Glomerular visceral epithelial cell (primary cell): ENCODE results near the gene FOXL3.

Source experiments
- DNase-seq: peaks from one replicate; pipeline ENCODE4 v3.0.0-alpha.2; 2016; ENCODE audit errors: extremely low spot score

The FOXL3 gene

DNA sequence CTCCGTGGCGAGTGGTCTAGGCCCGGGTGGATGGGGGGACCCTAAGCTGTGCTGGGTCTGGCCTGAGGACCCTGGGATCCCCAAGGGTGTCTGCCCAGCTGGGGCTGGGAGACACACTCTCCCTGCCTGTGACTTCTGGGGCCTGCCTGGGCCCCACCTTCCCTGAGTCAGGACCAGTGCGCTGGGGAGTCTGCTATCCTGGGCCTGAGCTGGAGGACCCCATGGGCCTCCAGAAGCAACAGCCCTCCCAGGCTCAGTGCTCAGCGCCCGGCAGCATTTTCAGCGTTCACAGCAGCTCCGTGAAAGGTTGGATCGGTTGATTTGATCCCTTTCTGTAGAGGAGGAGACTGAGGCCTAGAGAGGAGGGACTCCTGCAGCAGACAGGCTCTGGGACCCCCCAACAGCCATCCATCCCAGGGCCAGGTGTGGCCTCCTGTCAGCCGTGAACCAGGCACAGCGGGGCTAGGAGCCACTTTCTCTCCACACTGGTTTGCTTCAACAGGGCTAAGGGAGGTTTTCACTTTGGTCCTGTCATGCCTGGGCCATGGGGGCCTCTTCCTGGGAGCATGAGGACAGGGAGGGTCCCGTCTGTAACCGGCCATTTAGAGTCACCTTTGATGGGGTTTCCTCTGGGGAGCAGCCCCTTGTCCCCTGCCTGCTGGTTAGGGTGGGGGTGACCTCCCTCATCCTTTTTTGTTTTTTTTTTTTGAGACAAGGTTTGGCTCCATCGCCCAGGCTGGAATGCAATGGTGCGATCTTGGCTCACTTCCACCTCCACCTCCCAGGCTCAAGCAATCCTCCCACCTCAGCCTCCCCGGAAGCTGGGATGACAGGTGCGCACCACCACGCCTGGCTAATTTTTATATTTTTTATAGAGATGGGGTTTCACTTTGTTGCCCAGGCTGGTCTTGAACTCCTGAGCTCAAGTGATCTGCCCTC lies 12.4 kb downstream of the FOXL3 start:
- no peak for DNase-seq

DNA sequence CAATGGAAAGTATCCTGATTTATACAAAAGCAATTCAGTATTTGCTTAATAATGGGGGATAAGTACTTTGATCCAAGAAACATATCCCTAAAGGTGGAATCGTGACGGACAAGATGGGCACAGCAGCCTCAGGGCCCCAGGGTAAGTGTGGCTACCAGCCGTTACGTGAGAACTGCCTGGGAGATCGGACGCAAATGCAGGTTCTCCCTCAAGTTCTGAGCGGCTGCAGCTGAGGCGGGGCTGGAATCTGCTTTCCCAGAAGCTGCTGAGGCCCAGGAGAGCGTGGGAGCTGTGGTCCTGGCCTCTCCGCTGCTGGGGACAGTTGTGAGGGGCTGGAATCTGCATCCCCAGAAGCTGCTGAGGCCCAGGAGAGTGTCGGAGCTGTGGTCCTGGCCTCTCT lies 13.5 kb downstream of the FOXL3 start:
- no peak for DNase-seq

DNA sequence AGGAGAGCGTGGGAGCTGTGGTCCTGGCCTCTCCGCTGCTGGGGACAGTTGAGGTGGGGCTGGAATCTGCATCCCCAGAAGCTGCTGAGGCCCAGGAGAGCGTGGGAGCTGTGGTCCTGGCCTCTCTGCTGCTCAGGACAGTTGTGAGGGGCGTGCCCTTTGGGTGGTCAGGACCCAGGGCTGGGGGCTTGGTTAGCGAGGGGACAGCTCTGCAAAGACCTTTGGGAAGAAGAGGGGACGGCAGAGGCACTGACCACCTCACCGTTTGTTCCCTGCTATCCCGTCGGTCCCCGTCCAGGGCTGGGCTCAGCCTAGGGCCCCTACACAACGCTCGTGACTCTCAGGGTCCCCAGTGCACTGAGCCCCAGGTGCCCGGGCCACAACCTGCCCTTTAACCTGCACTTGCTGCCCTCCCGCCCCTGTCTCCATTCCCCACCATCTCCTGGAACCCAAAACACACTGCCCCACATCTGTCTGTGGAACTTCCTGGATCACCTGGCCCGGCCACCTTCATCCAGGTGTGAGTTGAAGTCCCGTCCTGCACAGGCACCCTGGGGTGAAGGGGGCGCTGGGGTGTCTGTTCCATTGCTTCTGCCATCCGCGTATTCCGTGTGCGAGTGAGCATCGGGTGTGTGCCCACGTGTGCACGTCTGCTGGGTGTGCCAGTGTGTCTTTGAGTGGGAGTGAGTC lies 14.1 kb downstream of the FOXL3 start:
- DNase-seq, result no peak

- no peak for DNase-seq
Measured at GRCh38 chr7:304574-305409, 14.8 kb downstream of the FOXL3 start.

DNA sequence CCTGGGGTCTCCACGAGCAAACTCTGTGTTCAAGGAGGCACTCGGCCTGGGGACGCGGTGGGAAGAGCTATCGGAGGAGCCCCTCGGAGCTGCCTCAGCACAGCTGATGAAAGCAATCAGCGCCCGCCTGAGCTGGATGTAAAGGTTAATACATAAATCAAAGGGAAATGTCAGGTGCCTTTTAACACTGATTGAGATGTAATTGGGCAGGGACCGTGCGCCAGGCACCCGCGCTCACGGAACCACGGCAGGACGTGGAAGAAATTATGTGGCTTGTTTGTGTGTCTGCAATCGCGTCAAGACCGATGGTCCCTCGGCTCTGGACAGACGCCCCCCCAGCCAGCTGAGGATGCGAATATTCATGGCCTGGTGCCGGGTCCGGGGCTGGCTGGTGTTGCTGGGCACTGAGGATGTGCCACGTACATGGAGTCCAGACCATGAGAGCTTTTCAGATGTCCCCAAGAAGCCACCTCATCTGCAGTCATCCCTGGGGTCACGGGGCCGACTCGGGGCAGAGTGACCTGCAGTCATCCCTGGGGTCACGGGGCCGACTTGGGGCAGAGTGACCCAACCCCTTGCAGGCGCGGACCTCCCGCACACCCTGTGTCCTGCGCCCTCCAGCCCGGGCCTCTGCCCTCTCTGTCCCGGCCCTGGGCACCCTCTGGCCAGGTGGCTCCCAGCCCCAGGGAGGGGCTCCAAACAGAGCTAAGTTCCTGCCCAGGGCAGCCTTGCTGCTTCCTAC lies 15.6 kb downstream of the FOXL3 start:
- DNase-seq, result no peak

- DNase-seq, result no peak
Measured at GRCh38 chr7:307970-308369, 18.0 kb downstream of the FOXL3 start.

DNA sequence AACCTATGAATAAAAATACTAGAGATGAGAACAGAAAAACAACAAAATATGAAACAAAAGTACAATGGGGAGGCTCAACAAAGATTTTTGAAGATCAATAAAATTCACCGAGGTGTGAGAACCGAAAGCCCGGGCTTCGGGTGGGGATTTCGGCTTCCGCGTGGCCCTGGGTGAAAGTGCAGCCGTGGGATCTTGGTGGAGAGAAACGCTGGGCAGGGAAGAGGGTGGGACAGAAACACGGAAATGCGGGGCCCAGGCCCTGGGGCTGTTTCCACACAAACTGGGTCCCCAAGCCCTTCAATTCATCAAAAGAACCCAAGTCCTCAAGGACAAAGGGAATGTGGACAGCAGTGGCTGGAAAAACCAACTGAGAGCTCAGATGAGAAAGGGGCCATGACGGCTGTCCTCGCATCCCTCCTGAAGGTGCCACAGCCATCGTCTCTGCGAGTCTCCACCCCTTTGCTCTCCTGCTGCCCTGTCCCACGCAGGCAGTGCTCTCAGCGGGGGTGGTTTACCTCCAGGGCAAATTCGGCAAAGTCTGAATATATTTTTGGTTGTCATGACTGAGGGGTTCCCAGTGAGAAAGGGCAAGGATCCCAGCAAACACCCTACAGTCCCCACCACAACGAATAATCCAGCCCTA lies 19.7 kb downstream of the FOXL3 start:
- no peak for DNase-seq

- no peak for DNase-seq
Measured at GRCh38 chr7:311131-311680, 21.2 kb downstream of the FOXL3 start.

GRCh38 chr7:311796-312195 lies 21.8 kb downstream of the FOXL3 start:
- DNase-seq, result no peak

DNA sequence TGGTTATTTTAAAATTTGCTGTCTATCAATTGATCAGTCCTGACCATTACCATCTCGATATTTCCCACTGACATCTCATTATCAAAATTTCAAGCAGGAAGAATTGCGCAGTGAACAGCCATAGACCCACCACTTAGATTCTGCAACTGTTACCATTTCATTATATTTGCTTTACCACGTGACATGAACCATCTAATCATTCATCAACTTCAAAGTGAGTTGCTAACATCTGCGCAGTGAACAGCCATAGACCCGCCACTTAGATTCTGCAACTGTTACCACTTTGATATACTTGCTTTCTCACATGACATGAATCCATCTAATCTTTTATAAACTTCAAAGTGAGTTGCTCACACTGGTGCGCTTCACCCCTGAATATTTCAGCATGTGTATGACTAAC lies 22.5 kb downstream of the FOXL3 start:
- DNase-seq, result no peak

DNA sequence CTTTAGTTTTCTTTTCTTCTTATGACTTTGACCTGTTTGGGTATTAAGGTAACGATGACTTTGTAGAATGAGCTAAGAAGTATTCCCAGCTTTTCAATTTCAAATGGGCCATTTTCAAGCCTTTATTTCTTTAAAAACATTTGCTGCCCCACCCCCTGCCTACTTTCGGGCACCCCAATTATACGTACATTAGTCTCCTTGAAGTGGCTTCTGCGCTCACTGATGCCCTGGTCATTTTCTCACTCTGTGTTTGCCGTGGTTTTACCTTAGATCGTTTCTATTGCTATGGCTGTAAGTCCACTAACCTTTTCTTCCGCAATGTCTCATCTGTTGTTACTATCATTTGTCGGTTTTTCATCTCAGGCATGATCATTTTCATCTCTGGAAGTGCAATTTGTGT lies 24.9 kb downstream of the FOXL3 start:
- DNase-seq, result no peak

GRCh38 chr7:315516-316265 lies 25.7 kb downstream of the FOXL3 start:
- peak; percentile 24 for DNase-seq

GRCh38 chr7:317643-318405 lies 27.9 kb downstream of the FOXL3 start:
- no peak for DNase-seq

DNA sequence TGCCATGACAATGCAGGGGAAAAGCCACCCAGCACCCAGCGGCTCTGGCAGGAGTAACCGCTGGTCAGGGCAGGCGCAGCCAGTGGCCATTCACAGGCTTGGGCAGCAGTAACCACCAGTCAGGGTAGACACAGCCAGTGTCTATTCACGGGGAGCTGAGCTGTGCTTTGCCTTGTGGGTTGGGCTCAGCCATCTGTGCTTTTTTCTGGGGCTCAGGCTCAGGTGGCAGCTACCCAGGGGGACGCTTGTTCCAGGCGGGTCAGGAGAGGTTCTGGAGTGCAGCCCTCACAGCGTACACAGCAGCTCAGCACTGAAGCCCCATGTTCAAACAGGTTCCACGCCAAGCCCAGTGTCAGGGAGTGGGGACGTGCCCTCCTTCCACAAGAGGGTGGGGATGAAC lies 28.5 kb downstream of the FOXL3 start:
- DNase-seq, result no peak

DNA sequence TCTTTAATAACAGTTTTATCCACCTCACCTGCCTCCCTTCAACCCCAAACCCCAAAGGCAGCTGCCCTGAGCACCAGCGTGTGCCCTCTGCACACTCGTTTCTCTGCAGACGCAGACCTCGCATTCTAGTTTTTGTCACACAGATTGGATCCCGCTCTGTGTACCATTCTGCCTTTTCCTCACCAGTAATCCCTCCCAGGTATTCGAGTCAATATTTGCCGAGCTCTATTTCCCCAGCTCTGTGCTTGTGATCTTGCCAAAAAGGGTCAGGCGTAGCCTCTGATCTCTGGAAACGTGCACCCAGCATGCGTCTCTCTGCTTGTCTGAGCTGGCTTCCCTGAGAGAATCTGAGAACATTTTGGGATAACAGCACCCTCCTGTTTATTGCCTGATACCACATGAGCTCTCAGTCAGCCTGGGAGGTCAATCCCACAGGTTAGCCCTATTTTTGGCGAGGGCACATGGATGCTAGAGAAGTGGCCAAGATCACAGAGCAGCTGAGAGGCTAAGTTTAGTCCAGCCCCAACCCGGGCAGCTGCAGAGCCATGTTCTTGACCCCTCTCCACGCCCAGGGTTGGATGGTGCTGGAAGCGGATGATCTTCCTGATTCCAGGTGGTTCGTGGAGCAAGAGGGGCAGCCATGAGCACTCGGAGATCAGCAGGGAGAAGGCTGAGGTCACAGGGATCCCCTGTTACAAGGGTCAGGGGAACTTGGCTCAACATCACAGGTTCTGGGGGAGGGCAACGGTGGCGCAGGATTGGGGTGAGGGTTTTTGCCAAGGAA lies 29.1 kb downstream of the FOXL3 start:
- DNase-seq, result no peak

DNA sequence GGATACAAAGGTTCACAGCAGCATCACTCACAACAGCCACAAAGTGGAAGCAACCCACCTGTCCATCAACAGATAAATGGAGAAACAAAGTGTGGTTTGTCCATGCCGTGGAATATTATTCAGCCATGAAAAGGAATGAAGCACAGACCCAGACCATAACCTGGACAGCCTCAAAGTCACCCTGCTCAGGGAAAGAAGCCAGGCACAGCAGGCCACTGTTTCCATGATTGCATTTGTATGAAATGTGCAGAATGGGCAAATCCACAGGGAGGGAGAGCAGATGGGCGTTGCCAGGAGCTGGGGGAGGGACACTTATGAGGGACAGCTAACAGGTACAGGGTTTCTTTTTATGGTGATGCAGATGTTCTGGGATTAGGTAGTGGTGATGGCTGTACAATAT lies 30.3 kb downstream of the FOXL3 start:
- DNase-seq, result no peak

DNA sequence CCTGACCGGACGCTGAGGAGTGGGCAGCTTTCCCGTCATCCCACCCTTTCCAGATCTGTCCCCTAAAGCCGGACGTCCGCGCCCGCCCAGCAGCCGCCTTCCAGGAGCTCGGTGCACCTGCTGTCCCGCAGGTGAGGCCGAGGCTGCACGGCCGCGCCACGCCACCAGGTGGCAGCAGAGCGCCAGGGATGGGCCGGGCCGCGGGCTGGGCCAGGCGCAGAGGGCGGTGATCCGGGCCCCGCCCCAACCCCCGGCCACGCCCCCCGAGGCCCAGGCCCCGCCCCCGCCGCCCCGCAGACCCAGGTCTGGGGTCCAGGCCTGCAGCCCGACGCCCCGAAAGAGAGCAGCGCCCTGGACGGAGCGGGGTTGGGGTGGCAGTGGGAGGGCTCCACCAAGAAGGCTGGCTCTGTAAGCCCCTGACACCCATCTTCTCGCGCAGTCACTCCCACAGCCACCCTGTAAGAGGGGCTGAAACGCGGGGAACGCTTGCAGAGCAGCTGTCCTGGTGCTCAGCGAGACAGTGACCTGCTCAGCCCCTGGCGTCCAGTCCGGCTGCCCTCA lies 32.2 kb downstream of the FOXL3 start:
- peak; percentile 62 for DNase-seq

GRCh38 chr7:322708-323111 lies 32.7 kb downstream of the FOXL3 start:
- DNase-seq, result no peak
